ENCODE measurements around the gene GAB1. TPM values are rescaled to one million over a fixed set of nuclear protein-coding genes. Genes with fewer than 3 reads are reported as not detected.

Gene GAB1
- total RNA-seq, 2 donors from 2014 or later: 28.3 to 33.3 TPM

DNA sequence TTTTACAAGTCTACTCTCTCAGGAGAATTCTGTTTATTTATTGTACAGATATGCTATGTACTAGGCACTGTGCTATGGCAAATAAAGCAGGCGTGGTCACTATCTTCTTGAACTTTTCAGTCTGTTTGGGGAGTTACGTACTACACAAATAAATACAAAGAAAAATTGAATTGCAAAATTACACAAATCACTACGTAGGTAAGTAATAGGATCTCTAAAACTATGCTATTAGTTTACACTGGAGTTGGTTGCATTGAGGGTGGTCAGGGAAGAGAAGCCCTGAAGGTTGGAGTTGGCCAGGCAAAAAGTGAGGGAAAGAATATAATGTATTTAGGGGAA lies 75.7 kb downstream of the GAB1 start:
- no peak overlapping the region for H3K9ac ChIP-seq (ENCODE audit: extremely low read depth, low read length, poor library complexity, severe bottlenecking)

GRCh38 chr4:143417679-143418403 lies 81.2 kb downstream of the GAB1 start:
- H3K9ac ChIP-seq (ENCODE audit: extremely low read depth, low read length, poor library complexity, severe bottlenecking): no peak overlapping the region
- H3K36me3 ChIP-seq (ENCODE audit: control insufficient read depth, insufficient read depth, low read length): peaks cover 24% of the 10 kb centered on the region
- H3K4me1 ChIP-seq (ENCODE audit: control insufficient read depth, insufficient read depth, low read length): no peaks in the 10 kb centered on the region
- no peaks in the 10 kb centered on the region for H3K9me3 Mint-ChIP-seq
- peaks cover 17% of the 10 kb centered on the region for H3K36me3 Mint-ChIP-seq (ENCODE audit: low read depth)
- no peaks in the 10 kb centered on the region for H3K9me3 ChIP-seq (ENCODE audit: control insufficient read depth, low read length)
- H3K27me3 Mint-ChIP-seq (ENCODE audit: insufficient read depth): no peaks in the 10 kb centered on the region
- H3K4me3 Mint-ChIP-seq: no peak overlapping the region
- no peak for TF ChIP-seq CTCF (conservative IDR thresholded peaks at IDR 0.05)
- H3K27me3 ChIP-seq (ENCODE audit: control insufficient read depth, insufficient read depth, low read length, poor library complexity, severe bottlenecking): no peaks in the 10 kb centered on the region
- H3K27ac Mint-ChIP-seq: no peak overlapping the region
- H3K4me1 Mint-ChIP-seq: peaks cover 13% of the 10 kb centered on the region
- no peak for DNase-seq
- H3K4me3 ChIP-seq (ENCODE audit: low read length): no peak overlapping the region
- 96 to 100% methylated on average over 9 to 12 of the region's 12 CpGs for WGBS, 2 experiments (ENCODE audit: insufficient coverage in 1 of 2, insufficient read length in 1 of 2)
- H3K27ac ChIP-seq (ENCODE audit: low read depth, low read length): no peak overlapping the region

More for the DNA sequence above, 75.7 kb downstream of the GAB1 start:
- Mint-ChIP-seq H3K9me3 (no peaks in the 10 kb centered on the region), H3K27ac (no peak overlapping the region), H3K4me3 (no peak overlapping the region), H3K27me3 (ENCODE audit: insufficient read depth) (no peaks in the 10 kb centered on the region), H3K4me1 (peaks cover 17% of the 10 kb centered on the region), H3K36me3 (ENCODE audit: low read depth) (peaks cover 9% of the 10 kb centered on the region)
- 100% methylated on average over 3 of the region's 3 CpGs; no CpG with 5 or more reads in 1 of the 2 experiments for WGBS, 2 experiments (ENCODE audit: insufficient coverage in 1 of 2, insufficient read length in 1 of 2)
- no peak overlapping the region for H3K4me3 ChIP-seq (ENCODE audit: low read length)
- H3K4me1 ChIP-seq (ENCODE audit: control insufficient read depth, insufficient read depth, low read length): peaks cover 2% of the 10 kb centered on the region
- no peak overlapping the region for H3K27ac ChIP-seq (ENCODE audit: low read depth, low read length)
- peaks cover 14% of the 10 kb centered on the region for H3K36me3 ChIP-seq (ENCODE audit: control insufficient read depth, insufficient read depth, low read length)
- H3K9me3 ChIP-seq (ENCODE audit: control insufficient read depth, low read length): no peaks in the 10 kb centered on the region
- no peak for DNase-seq
- no peaks in the 10 kb centered on the region for H3K27me3 ChIP-seq (ENCODE audit: control insufficient read depth, insufficient read depth, low read length, poor library complexity, severe bottlenecking)
- TF ChIP-seq CTCF (conservative IDR thresholded peaks at IDR 0.05): no peak

DNA sequence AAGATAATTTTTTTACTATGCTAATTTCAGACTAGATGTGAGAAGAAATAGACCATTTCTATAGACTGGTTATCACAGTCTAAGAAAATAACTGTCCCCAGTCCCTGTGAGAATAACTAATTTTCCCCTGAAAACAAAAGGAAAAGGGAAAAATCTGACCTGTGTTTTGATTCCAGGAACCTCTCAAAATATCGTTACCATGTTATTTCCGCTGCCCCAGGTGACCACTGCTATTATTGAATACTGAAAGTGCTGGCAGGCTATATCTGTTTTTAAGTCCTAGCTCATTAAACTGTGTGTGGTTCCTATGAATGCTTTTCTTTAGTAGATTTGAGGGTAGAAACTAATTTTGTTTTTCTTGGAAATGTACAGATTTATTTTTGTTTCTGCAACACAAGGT lies 83.6 kb downstream of the GAB1 start:
- H3K27me3 Mint-ChIP-seq (ENCODE audit: insufficient read depth): no peaks in the 10 kb centered on the region
- no peak overlapping the region for H3K27ac Mint-ChIP-seq
- 94 to 100% methylated on average over 2 of the region's 2 CpGs for WGBS, 2 experiments (ENCODE audit: insufficient coverage in 1 of 2, insufficient read length in 1 of 2)
- no peaks in the 10 kb centered on the region for H3K9me3 ChIP-seq (ENCODE audit: control insufficient read depth, low read length)
- H3K36me3 ChIP-seq (ENCODE audit: control insufficient read depth, insufficient read depth, low read length): peaks cover 29% of the 10 kb centered on the region
- H3K9ac ChIP-seq (ENCODE audit: extremely low read depth, low read length, poor library complexity, severe bottlenecking): no peak overlapping the region
- H3K4me1 Mint-ChIP-seq: peaks cover 17% of the 10 kb centered on the region
- H3K27ac ChIP-seq (ENCODE audit: low read depth, low read length): no peak overlapping the region
- peaks cover 19% of the 10 kb centered on the region for H3K36me3 Mint-ChIP-seq (ENCODE audit: low read depth)
- H3K4me3 Mint-ChIP-seq: no peak overlapping the region
- TF ChIP-seq CTCF (conservative IDR thresholded peaks at IDR 0.05): no peak
- DNase-seq: no peak
- H3K9me3 Mint-ChIP-seq: no peaks in the 10 kb centered on the region
- no peaks in the 10 kb centered on the region for H3K4me1 ChIP-seq (ENCODE audit: control insufficient read depth, insufficient read depth, low read length)
- no peak overlapping the region for H3K4me3 ChIP-seq (ENCODE audit: low read length)
- H3K27me3 ChIP-seq (ENCODE audit: control insufficient read depth, insufficient read depth, low read length, poor library complexity, severe bottlenecking): no peaks in the 10 kb centered on the region

All from endodermal cell (in vitro differentiated cells).